PC-3 (cell line): ENCODE measurements around the gene USP30. TPM values are rescaled to one million over a fixed set of nuclear protein-coding genes. Genes with fewer than 3 reads are reported as not detected.

Experiments
- ATAC-seq: fragments of 200-7000 bp; cut with Tn5 transposase; 2 replicates; pipeline ENCODE4 v1.9.1; 2020; ENCODE audit warnings: mild to moderate bottlenecking, moderate library complexity
- BruUV-seq: library from RNA; stranded (reverse); fragments of 400-500 nt; replicated peaks from 2 replicates; lab custom pipeline; 2021; lab: Mats Ljungman, UMichigan
- CTCF ChIA-PET: fragments of 300-600 bp; sonication (Branson Sonifier 250); formaldehyde crosslinking; loops from one replicate; lab custom pipeline; 2022; ENCODE audit warnings: antibody characterized with exemption; lab: Charles Lee
- POLR2A ChIA-PET: fragments of 300-600 bp; sonication (Branson Sonifier 250); formaldehyde crosslinking; loops from one replicate; lab custom pipeline; 2022; ENCODE audit warnings: antibody characterized with exemption; ENCODE audit not compliant: unreplicated experiment; lab: Charles Lee
- DNase-seq: peaks from one replicate; pipeline ENCODE4 v3.0.0-alpha.2; 2015
- H2AFZ ChIP-seq: fragments of 300-600 bp; sonication (generic); 2 replicates; pipeline ENCODE4 v1.6.0; 2016; ENCODE audit warnings: antibody characterized with exemption, low read length
- H3F3A ChIP-seq: fragments of 300-600 bp; sonication (generic); one replicate; pipeline ENCODE4 v1.6.0; 2017; ENCODE audit warnings: antibody characterized with exemption, low read length, control low read depth, mild to moderate bottlenecking; ENCODE audit not compliant: unreplicated experiment
- H3K27ac ChIP-seq: fragments of 300-600 bp; sonication (generic); 2 replicates; pipeline ENCODE4 v1.5.1; 2016; ENCODE audit warnings: mild to moderate bottlenecking, low read length
- H3K27me3 ChIP-seq: fragments of 300-600 bp; sonication (generic); 2 replicates; pipeline ENCODE4 v1.6.1; 2016; ENCODE audit warnings: low read length, mixed read lengths
- H3K36me3 ChIP-seq: fragments of 300-600 bp; sonication (generic); 2 replicates; pipeline ENCODE4 v1.6.1; 2016; ENCODE audit warnings: low read depth, mixed run types, low read length, mixed read lengths
- H3K4me1 ChIP-seq: fragments of 300-600 bp; sonication (generic); 2 replicates; pipeline ENCODE4 v1.5.1; 2016; ENCODE audit warnings: low read length; ENCODE audit not compliant: insufficient read depth
- H3K4me2 ChIP-seq: fragments of 300-600 bp; sonication (generic); 2 replicates; pipeline ENCODE4 v1.6.0; 2016; ENCODE audit warnings: low read length
- H3K4me3 ChIP-seq: fragments of 300-600 bp; sonication (generic); 2 replicates; pipeline ENCODE4 v1.5.1; 2016; ENCODE audit warnings: mild to moderate bottlenecking, low read length, mixed read lengths
- H3K79me2 ChIP-seq: fragments of 300-600 bp; sonication (generic); 2 replicates; pipeline ENCODE4 v1.6.1; 2017; ENCODE audit warnings: low read length, mixed read lengths
- H3K9ac ChIP-seq: fragments of 300-600 bp; sonication (generic); 2 replicates; pipeline ENCODE4 v1.6.0; 2016; ENCODE audit warnings: mild to moderate bottlenecking, low read length
- H3K9me2 ChIP-seq: fragments of 300-600 bp; sonication (generic); replicated peaks from 2 replicates; pipeline ENCODE4 v1.6.1; 2016; ENCODE audit warnings: mixed run types, low read length, mixed read lengths
- H3K9me3 ChIP-seq: fragments of 300-600 bp; sonication (generic); 2 replicates; pipeline ENCODE4 v1.6.1; 2016; ENCODE audit warnings: low read length, mixed read lengths
- H4K20me1 ChIP-seq: fragments of 300-600 bp; sonication (generic); 2 replicates; pipeline ENCODE4 v1.6.1; 2016; ENCODE audit warnings: low read length, mixed read lengths
- EZH2phosphoT487 ChIP-seq: fragments of 300-600 bp; sonication (generic); IDR thresholded peaks from 2 replicates; pipeline ENCODE4 v1.6.1; 2018; ENCODE audit warnings: mild to moderate bottlenecking, antibody characterized with exemption, low read length, borderline replicate concordance
- intact Hi-C: fragments of 100-400 bp; cut with micrococcal nuclease; formaldehyde crosslinking; loops from 2 replicates; pipeline ENCODE4 v1.9.0; 2023
- total RNA-seq: library from RNA; depleted of rRNA; stranded (reverse); fragments of >200 nt; gene quantifications from 2 replicates; pipeline ENCODE4 v1.2.3, GENCODE V29; 2014; rRNA removed

The USP30 gene
- total RNA-seq, 1 experiment from 2014 or later = 13.6 TPM

- no peaks in the 10 kb centered on the region for H3K9me2 ChIP-seq
- no peak overlapping the region for H3K9ac ChIP-seq
- no TSS peak for BruUV-seq
- no peaks in the 10 kb centered on the region for H3K9me3 ChIP-seq
- H3K27me3 ChIP-seq = no peaks in the 10 kb centered on the region
- no peaks in the 10 kb centered on the region for H4K20me1 ChIP-seq
- H3K4me2 ChIP-seq = no peak overlapping the region
- no peak for TF ChIP-seq EZH2phosphoT487
- ATAC-seq (no peak), DNase-seq (no peak)
- H3F3A ChIP-seq = no peaks in the 10 kb centered on the region
- ChIA-PET POLR2A (interaction anchor here (0.6 kb wide), 2 partner anchors 17 to 416 kb away, joined by 3 to 4 read pairs; no protein-coding TSS in a partner anchor), CTCF (interaction anchor here (0.6 kb wide), 2 partner anchors 74 to 602 kb away, joined by 3 read pairs; no protein-coding TSS in a partner anchor)
- H2AFZ ChIP-seq = no peak overlapping the region
- H3K4me1 ChIP-seq = no peaks in the 10 kb centered on the region
- H3K36me3 ChIP-seq = no peaks in the 10 kb centered on the region
- no peaks in the 10 kb centered on the region for H3K79me2 ChIP-seq
- no peak overlapping the region for H3K4me3 ChIP-seq
- H3K27ac ChIP-seq = no peak overlapping the region
- intact Hi-C loops = no loop called here
Observed at GRCh38 chr12:109137055-109137454, 84.7 kb downstream of the USP30 start.

Other genes with a start within 250 kb of the USP30 start
- 17.2 and 24.2 TPM in 2 replicates for gene SSH1, start 195.0 kb upstream of the USP30 start, total RNA-seq
- gene DAO, start 172.5 kb upstream of the USP30 start, total RNA-seq = not detected in 2 replicates
- gene SVOP, start 31.5 kb upstream of the USP30 start, total RNA-seq = not detected in 2 replicates
- 73.8 and 74.0 TPM in 2 replicates for gene ALKBH2, start 40.9 kb downstream of the USP30 start, total RNA-seq
- gene UNG, start 45.0 kb downstream of the USP30 start, total RNA-seq = 168 and 179 TPM in 2 replicates
- 21.7 and 22.6 TPM in 2 replicates for gene ACACB, start 64.0 kb downstream of the USP30 start, total RNA-seq